ENCODE measurements around the gene GDF15. TPM values are rescaled to one million over a fixed set of nuclear protein-coding genes. Genes with fewer than 3 reads are reported as not detected.

The GDF15 gene
- polyA plus RNA-seq, 1 donor from 2014 or later = not detected

DNA sequence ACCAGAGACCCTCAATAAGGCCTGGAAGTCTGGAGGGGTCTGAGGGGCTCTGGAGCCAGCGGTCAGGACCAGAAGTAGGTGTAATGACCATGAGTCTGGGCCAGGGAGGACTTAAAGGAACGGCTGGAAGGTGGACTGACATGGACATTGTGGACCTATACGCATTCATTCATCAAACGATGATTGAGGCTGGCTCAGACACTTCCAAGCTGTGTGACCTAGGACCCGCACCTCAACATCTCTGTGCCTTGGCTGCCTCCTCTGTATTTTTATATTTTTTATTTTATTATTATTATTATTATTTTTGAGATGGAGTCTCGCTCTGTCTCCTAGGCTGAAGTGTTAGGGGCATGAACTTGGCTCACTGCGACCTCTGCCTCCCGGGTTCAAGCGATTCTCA is 20.8 kb downstream of the GDF15 start:
- Histone ChIP-seq H3K27ac (ENCODE audit: low read length) (no peak overlapping the region), H4K20me1 (ENCODE audit: insufficient read depth) (no peaks in the 10 kb centered on the region), H3K36me3 (ENCODE audit: insufficient read depth, low read length) (no peaks in the 10 kb centered on the region), H2AFZ (ENCODE audit: low read depth, low read length) (no peak overlapping the region), H3K9ac (ENCODE audit: low read length) (no peak overlapping the region), H3K4me2 (ENCODE audit: low read length) (no peak overlapping the region), H3K79me2 (replicated peaks; ENCODE audit: insufficient read depth, low read length) (no peaks in the 10 kb centered on the region), H3K4me3 (ENCODE audit: low read length) (no peak overlapping the region), H3K9me3 (ENCODE audit: low read length) (no peaks in the 10 kb centered on the region), H3K27me3 (ENCODE audit: insufficient read depth, low read depth, low read length) (no peaks in the 10 kb centered on the region), H3K9me2 (ENCODE audit: insufficient read depth, low read length) (no peaks in the 10 kb centered on the region), H3F3A (ENCODE audit: insufficient read depth, low read length, poor library complexity, severe bottlenecking) (no peaks in the 10 kb centered on the region)
- no peak for TF ChIP-seq MXI1 (conservative IDR thresholded peaks at IDR 0.05; ENCODE audit: poor library complexity, severe bottlenecking)
- TF ChIP-seq EZH2 (IDR thresholded peaks at IDR 0.05; ENCODE audit: borderline replicate concordance, insufficient read depth, low read length, poor library complexity, severe bottlenecking) = no peak
- TF ChIP-seq RAD21 (conservative IDR thresholded peaks at IDR 0.05) = no peak
- TF ChIP-seq, protein P1, sequence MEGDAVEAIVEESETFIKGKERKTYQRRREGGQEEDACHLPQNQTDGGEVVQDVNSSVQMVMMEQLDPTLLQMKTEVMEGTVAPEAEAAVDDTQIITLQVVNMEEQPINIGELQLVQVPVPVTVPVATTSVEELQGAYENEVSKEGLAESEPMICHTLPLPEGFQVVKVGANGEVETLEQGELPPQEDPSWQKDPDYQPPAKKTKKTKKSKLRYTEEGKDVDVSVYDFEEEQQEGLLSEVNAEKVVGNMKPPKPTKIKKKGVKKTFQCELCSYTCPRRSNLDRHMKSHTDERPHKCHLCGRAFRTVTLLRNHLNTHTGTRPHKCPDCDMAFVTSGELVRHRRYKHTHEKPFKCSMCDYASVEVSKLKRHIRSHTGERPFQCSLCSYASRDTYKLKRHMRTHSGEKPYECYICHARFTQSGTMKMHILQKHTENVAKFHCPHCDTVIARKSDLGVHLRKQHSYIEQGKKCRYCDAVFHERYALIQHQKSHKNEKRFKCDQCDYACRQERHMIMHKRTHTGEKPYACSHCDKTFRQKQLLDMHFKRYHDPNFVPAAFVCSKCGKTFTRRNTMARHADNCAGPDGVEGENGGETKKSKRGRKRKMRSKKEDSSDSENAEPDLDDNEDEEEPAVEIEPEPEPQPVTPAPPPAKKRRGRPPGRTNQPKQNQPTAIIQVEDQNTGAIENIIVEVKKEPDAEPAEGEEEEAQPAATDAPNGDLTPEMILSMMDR (IDR thresholded peaks at IDR 0.05; ENCODE audit: poor library complexity, severe bottlenecking) = no peak
- no peak for TF ChIP-seq EP300 (conservative IDR thresholded peaks at IDR 0.05; ENCODE audit: poor library complexity, severe bottlenecking)
- no peak for TF ChIP-seq POLR2AphosphoS5 (IDR thresholded peaks at IDR 0.05)
- TF ChIP-seq SMC3 (conservative IDR thresholded peaks at IDR 0.05; ENCODE audit: poor library complexity) = no peak
- TF ChIP-seq, protein P2, sequence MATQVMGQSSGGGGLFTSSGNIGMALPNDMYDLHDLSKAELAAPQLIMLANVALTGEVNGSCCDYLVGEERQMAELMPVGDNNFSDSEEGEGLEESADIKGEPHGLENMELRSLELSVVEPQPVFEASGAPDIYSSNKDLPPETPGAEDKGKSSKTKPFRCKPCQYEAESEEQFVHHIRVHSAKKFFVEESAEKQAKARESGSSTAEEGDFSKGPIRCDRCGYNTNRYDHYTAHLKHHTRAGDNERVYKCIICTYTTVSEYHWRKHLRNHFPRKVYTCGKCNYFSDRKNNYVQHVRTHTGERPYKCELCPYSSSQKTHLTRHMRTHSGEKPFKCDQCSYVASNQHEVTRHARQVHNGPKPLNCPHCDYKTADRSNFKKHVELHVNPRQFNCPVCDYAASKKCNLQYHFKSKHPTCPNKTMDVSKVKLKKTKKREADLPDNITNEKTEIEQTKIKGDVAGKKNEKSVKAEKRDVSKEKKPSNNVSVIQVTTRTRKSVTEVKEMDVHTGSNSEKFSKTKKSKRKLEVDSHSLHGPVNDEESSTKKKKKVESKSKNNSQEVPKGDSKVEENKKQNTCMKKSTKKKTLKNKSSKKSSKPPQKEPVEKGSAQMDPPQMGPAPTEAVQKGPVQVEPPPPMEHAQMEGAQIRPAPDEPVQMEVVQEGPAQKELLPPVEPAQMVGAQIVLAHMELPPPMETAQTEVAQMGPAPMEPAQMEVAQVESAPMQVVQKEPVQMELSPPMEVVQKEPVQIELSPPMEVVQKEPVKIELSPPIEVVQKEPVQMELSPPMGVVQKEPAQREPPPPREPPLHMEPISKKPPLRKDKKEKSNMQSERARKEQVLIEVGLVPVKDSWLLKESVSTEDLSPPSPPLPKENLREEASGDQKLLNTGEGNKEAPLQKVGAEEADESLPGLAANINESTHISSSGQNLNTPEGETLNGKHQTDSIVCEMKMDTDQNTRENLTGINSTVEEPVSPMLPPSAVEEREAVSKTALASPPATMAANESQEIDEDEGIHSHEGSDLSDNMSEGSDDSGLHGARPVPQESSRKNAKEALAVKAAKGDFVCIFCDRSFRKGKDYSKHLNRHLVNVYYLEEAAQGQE (IDR thresholded peaks at IDR 0.05; ENCODE audit: borderline replicate concordance) = no peak
- TF ChIP-seq TAF1 (IDR thresholded peaks at IDR 0.05; ENCODE audit: low read depth) = no peak

DNA sequence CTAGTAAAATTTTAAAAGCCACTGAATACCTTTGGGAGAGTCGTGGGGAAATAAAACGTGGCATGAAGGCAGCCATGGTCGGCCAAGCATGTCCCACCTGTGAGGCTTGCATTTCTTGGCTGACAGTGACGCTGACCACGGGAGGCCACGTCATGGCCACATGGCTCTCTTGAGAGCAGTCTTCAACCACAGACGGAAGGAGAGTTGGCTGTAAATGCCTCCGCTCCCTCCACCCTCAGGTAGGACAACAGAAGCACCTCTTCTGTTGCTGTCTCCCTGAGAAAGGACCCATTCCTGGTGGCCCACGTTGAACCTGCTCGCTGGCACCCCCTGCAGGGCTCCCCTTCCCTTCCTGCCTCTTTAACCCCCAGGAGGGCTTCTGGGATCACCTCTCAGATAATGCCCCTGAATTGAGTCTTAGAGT is 22.1 kb downstream of the GDF15 start:
- H3K9me3 ChIP-seq (ENCODE audit: low read length) = no peaks in the 10 kb centered on the region
- no peaks in the 10 kb centered on the region for H3K79me2 ChIP-seq (replicated peaks; ENCODE audit: insufficient read depth, low read length)
- H3K27ac ChIP-seq (ENCODE audit: low read length) = no peak overlapping the region
- no peaks in the 10 kb centered on the region for H4K20me1 ChIP-seq (ENCODE audit: insufficient read depth)
- no peaks in the 10 kb centered on the region for H3K9me2 ChIP-seq (ENCODE audit: insufficient read depth, low read length)
- no peak overlapping the region for H3K4me2 ChIP-seq (ENCODE audit: low read length)
- H2AFZ ChIP-seq (ENCODE audit: low read depth, low read length) = no peak overlapping the region
- H3K36me3 ChIP-seq (ENCODE audit: insufficient read depth, low read length) = no peaks in the 10 kb centered on the region
- TF ChIP-seq, protein P2 (IDR thresholded peaks at IDR 0.05; ENCODE audit: borderline replicate concordance) = no peak
- TF ChIP-seq EZH2 (IDR thresholded peaks at IDR 0.05; ENCODE audit: borderline replicate concordance, insufficient read depth, low read length, poor library complexity, severe bottlenecking) = no peak
- TF ChIP-seq POLR2AphosphoS5 (IDR thresholded peaks at IDR 0.05) = no peak
- TF ChIP-seq MXI1 (conservative IDR thresholded peaks at IDR 0.05; ENCODE audit: poor library complexity, severe bottlenecking) = no peak
- TF ChIP-seq, protein P1 (IDR thresholded peaks at IDR 0.05; ENCODE audit: poor library complexity, severe bottlenecking) = no peak
- TF ChIP-seq SMC3 (conservative IDR thresholded peaks at IDR 0.05; ENCODE audit: poor library complexity) = no peak
- TF ChIP-seq TAF1 (IDR thresholded peaks at IDR 0.05; ENCODE audit: low read depth) = no peak
- TF ChIP-seq EP300 (conservative IDR thresholded peaks at IDR 0.05; ENCODE audit: poor library complexity, severe bottlenecking) = no peak
- no peak for TF ChIP-seq RAD21 (conservative IDR thresholded peaks at IDR 0.05)
- no peaks in the 10 kb centered on the region for H3K27me3 ChIP-seq (ENCODE audit: insufficient read depth, low read depth, low read length)
- H3K4me3 ChIP-seq (ENCODE audit: low read length) = no peak overlapping the region
- H3K9ac ChIP-seq (ENCODE audit: low read length) = no peak overlapping the region
- no peaks in the 10 kb centered on the region for H3F3A ChIP-seq (ENCODE audit: insufficient read depth, low read length, poor library complexity, severe bottlenecking)
